WTC11 (cell line): Measurements from ENCODE around the gene FOXK1. TPM values are rescaled to one million over a fixed set of nuclear protein-coding genes. Genes with fewer than 3 reads are reported as not detected.

Experiments
- ATAC-seq: fragments of 200-7000 bp; cut with Tn5 transposase; 2 replicates; pipeline ENCODE4 v1.10.0; 2021; ENCODE audit warnings: mild to moderate bottlenecking, moderate library complexity
- CTCF ChIA-PET: fragments of 300-600 bp; sonication (Branson Sonifier 250); formaldehyde crosslinking; loops from one replicate; lab custom pipeline; 2021; ENCODE audit warnings: antibody characterized with exemption; lab: Charles Lee
- POLR2A ChIA-PET: fragments of 350-600 bp; sonication (Branson Sonifier 250); formaldehyde crosslinking; loops from one replicate; lab custom pipeline; 2021; ENCODE audit warnings: antibody characterized with exemption; lab: Charles Lee
- DNase-seq: peaks from one replicate; pipeline ENCODE4 v3.0.0; 2021; ENCODE audit warnings: low spot score
- H3K27ac Mint-ChIP-seq: 2 replicates; pipeline ENCODE4 v1.8.0; 2021; ENCODE audit warnings: mixed read lengths
- H3K27me3 Mint-ChIP-seq: 2 replicates; pipeline ENCODE4 v1.8.0; 2021; ENCODE audit warnings: low read depth, mild to moderate bottlenecking, moderate library complexity, mixed read lengths
- H3K36me3 Mint-ChIP-seq: 2 replicates; pipeline ENCODE4 v1.8.0; 2021; ENCODE audit warnings: mixed read lengths
- H3K4me1 Mint-ChIP-seq: 2 replicates; pipeline ENCODE4 v1.8.0; 2022; ENCODE audit warnings: mixed read lengths
- H3K4me3 Mint-ChIP-seq: 2 replicates; pipeline ENCODE4 v1.8.0; 2021; ENCODE audit warnings: mild to moderate bottlenecking, moderate library complexity, mixed read lengths
- H3K9me3 Mint-ChIP-seq: 2 replicates; pipeline ENCODE4 v1.8.0; 2021; ENCODE audit warnings: mixed read lengths
- ATF1 ChIP-seq: sonication (generic); formaldehyde crosslinking; IDR thresholded peaks from 2 replicates; pipeline ENCODE4 v1.8.1; 2023; ENCODE audit warnings: mild to moderate bottlenecking, moderate library complexity, missing genetic modification reagents
- ATF2 ChIP-seq: sonication (generic); formaldehyde crosslinking; IDR thresholded peaks from 2 replicates; pipeline ENCODE4 v1.8.1; 2022; ENCODE audit warnings: low read depth, missing genetic modification reagents, borderline replicate concordance
- E2F5 ChIP-seq: sonication (generic); formaldehyde crosslinking; IDR thresholded peaks from 2 replicates; pipeline ENCODE4 v1.8.1; 2022; ENCODE audit warnings: mild to moderate bottlenecking, moderate library complexity, missing genetic modification reagents
- ETV6 ChIP-seq: sonication (generic); formaldehyde crosslinking; IDR thresholded peaks from 2 replicates; pipeline ENCODE4 v1.8.1; 2022; ENCODE audit warnings: mild to moderate bottlenecking, missing genetic modification reagents
- GRHL2 ChIP-seq: fragments of 250-450 bp; sonication (Bioruptor Pico); IDR thresholded peaks from 2 replicates; pipeline ENCODE4 v1.8.0; 2022; ENCODE audit warnings: mild to moderate bottlenecking, moderate library complexity; ENCODE audit not compliant: insufficient replicate concordance, severe bottlenecking
- JUN ChIP-seq: sonication (generic); formaldehyde crosslinking; IDR thresholded peaks from 2 replicates; pipeline ENCODE4 v1.8.0; 2023; ENCODE audit warnings: mild to moderate bottlenecking, missing genetic modification reagents
- PREB ChIP-seq: sonication (generic); formaldehyde crosslinking; IDR thresholded peaks from 2 replicates; pipeline ENCODE4 v1.8.1; 2022; ENCODE audit warnings: mild to moderate bottlenecking, missing genetic modification reagents, moderate library complexity, borderline replicate concordance
- RORB ChIP-seq: fragments of 250-450 bp; sonication (Bioruptor Pico); IDR thresholded peaks from 2 replicates; pipeline ENCODE4 v1.9.0; 2021; ENCODE audit warnings: mild to moderate bottlenecking
- TP53 ChIP-seq: sonication (generic); formaldehyde crosslinking; IDR thresholded peaks from 2 replicates; pipeline ENCODE4 v1.8.1; 2023; ENCODE audit warnings: mild to moderate bottlenecking, missing genetic modification reagents
- ZBTB21 ChIP-seq: sonication (generic); formaldehyde crosslinking; IDR thresholded peaks from 2 replicates; pipeline ENCODE4 v1.8.1; 2023; ENCODE audit warnings: mild to moderate bottlenecking, missing genetic modification reagents, borderline replicate concordance
- ZNF121 ChIP-seq: sonication (generic); formaldehyde crosslinking; IDR thresholded peaks from 2 replicates; pipeline ENCODE4 v1.8.0; 2023; ENCODE audit warnings: missing genetic modification reagents
- ZNF263 ChIP-seq: sonication (generic); formaldehyde crosslinking; IDR thresholded peaks from 2 replicates; pipeline ENCODE4 v1.8.1; 2022; ENCODE audit warnings: low read depth, mild to moderate bottlenecking, moderate library complexity, missing genetic modification reagents
- ZNF512 ChIP-seq: sonication (generic); formaldehyde crosslinking; IDR thresholded peaks from 2 replicates; pipeline ENCODE4 v1.8.1; 2022; ENCODE audit warnings: missing genetic modification reagents, borderline replicate concordance
- total RNA-seq: library from RNA; stranded (reverse); gene quantifications from 3 replicates; pipeline ENCODE4 v1.2.3, GENCODE V29; 2021
- TF ChIP-seq, protein P1 (sequence below): sonication (generic); formaldehyde crosslinking; IDR thresholded peaks from 2 replicates; pipeline ENCODE4 v1.8.0; 2023; ENCODE audit warnings: missing genetic modification reagents, mild to moderate bottlenecking, borderline replicate concordance
- TF ChIP-seq, protein P2 (sequence below): fragments of 250-450 bp; sonication (Bioruptor Pico); conservative IDR thresholded peaks from 2 replicates; pipeline ENCODE4 v1.9.0; 2021; ENCODE audit warnings: mild to moderate bottlenecking
- TF ChIP-seq, protein P3 (sequence below): sonication (generic); formaldehyde crosslinking; IDR thresholded peaks from 2 replicates; pipeline ENCODE4 v1.8.1; 2023; ENCODE audit warnings: mild to moderate bottlenecking, missing genetic modification reagents
- TF ChIP-seq, protein P4 (sequence below): fragments of 250-450 bp; sonication (Bioruptor Pico); IDR thresholded peaks from 2 replicates; pipeline ENCODE4 v1.9.0; 2021; ENCODE audit warnings: mild to moderate bottlenecking
- TF ChIP-seq, protein P5 (sequence below): sonication (generic); formaldehyde crosslinking; IDR thresholded peaks from 2 replicates; pipeline ENCODE4 v1.8.0; 2022; ENCODE audit warnings: mild to moderate bottlenecking, missing genetic modification reagents

FOXK1 gene
- total RNA-seq, 1 experiment from 2014 or later = 21.9 TPM

- TF ChIP-seq GRHL2 (CRISPR knock-in tag) (no peak), TP53 (CRISPR knock-in tag) (no peak), PREB (CRISPR knock-in tag) (no peak), ETV6 (CRISPR knock-in tag) (no peak), RORB (CRISPR knock-in tag) (no peak), ATF2 (CRISPR knock-in tag) (no peak), ZNF121 (no peak), ATF1 (no peak), ZNF263 (CRISPR knock-in tag) (no peak)
- TF ChIP-seq, protein P1, sequence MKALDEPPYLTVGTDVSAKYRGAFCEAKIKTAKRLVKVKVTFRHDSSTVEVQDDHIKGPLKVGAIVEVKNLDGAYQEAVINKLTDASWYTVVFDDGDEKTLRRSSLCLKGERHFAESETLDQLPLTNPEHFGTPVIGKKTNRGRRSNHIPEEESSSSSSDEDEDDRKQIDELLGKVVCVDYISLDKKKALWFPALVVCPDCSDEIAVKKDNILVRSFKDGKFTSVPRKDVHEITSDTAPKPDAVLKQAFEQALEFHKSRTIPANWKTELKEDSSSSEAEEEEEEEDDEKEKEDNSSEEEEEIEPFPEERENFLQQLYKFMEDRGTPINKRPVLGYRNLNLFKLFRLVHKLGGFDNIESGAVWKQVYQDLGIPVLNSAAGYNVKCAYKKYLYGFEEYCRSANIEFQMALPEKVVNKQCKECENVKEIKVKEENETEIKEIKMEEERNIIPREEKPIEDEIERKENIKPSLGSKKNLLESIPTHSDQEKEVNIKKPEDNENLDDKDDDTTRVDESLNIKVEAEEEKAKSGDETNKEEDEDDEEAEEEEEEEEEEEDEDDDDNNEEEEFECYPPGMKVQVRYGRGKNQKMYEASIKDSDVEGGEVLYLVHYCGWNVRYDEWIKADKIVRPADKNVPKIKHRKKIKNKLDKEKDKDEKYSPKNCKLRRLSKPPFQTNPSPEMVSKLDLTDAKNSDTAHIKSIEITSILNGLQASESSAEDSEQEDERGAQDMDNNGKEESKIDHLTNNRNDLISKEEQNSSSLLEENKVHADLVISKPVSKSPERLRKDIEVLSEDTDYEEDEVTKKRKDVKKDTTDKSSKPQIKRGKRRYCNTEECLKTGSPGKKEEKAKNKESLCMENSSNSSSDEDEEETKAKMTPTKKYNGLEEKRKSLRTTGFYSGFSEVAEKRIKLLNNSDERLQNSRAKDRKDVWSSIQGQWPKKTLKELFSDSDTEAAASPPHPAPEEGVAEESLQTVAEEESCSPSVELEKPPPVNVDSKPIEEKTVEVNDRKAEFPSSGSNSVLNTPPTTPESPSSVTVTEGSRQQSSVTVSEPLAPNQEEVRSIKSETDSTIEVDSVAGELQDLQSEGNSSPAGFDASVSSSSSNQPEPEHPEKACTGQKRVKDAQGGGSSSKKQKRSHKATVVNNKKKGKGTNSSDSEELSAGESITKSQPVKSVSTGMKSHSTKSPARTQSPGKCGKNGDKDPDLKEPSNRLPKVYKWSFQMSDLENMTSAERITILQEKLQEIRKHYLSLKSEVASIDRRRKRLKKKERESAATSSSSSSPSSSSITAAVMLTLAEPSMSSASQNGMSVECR = no peak
- TF ChIP-seq, protein P2, sequence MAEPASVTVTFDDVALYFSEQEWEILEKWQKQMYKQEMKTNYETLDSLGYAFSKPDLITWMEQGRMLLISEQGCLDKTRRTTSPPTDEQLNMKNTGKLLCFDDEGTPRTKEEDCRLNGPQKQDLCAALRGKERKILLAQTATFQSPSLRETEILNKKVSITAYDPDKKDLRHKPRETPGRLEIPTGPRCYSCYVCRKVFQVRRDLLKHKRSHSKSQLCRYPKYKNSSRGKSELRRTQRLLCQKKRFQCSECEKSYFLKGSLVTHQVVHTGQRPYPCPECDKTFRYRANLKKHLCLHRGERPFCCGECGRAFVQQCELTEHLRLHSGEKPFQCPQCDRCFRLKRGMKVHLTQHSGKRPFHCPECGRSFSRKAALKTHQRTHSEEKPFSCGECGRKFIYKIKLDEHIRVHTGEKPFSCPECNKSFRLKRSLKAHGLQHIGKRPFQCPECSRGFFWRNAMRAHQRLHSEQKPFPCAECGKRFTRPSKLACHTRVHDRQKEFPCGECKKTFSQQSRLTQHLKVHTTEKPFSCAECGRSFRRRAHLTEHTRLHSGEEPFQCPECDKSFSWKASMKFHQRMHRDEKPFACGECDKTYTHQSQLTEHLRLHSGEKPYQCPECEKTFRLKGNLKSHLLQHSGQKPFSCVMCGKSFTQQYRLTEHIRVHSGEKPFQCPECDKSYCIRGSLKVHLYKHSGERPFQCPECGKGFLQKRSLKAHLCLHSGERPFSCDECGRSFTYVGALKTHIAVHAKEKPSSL = no peak
Observed at GRCh38 chr7:4702961-4703512, 20.9 kb downstream of the FOXK1 start (continued).

GRCh38 chr7:4703532-4703931 is 21.4 kb downstream of the FOXK1 start:
- H3K4me1 Mint-ChIP-seq = peaks cover 47% of the 10 kb centered on the region
- H3K36me3 Mint-ChIP-seq = no peaks in the 10 kb centered on the region
- CTCF ChIA-PET = no interaction called here
- POLR2A ChIA-PET = no interaction called here
- ATAC-seq (no peak), DNase-seq (no peak)
- H3K27me3 Mint-ChIP-seq = peaks cover 75% of the 10 kb centered on the region
- no peak overlapping the region for H3K27ac Mint-ChIP-seq
- H3K9me3 Mint-ChIP-seq = no peaks in the 10 kb centered on the region
- H3K4me3 Mint-ChIP-seq = no peak overlapping the region
- TF ChIP-seq E2F5 (CRISPR knock-in tag) = no peak
- no peak for TF ChIP-seq ZBTB21 (CRISPR knock-in tag)
- TF ChIP-seq, protein P3, sequence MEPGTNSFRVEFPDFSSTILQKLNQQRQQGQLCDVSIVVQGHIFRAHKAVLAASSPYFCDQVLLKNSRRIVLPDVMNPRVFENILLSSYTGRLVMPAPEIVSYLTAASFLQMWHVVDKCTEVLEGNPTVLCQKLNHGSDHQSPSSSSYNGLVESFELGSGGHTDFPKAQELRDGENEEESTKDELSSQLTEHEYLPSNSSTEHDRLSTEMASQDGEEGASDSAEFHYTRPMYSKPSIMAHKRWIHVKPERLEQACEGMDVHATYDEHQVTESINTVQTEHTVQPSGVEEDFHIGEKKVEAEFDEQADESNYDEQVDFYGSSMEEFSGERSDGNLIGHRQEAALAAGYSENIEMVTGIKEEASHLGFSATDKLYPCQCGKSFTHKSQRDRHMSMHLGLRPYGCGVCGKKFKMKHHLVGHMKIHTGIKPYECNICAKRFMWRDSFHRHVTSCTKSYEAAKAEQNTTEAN (CRISPR knock-in tag) = no peak
- TF ChIP-seq, protein P4, sequence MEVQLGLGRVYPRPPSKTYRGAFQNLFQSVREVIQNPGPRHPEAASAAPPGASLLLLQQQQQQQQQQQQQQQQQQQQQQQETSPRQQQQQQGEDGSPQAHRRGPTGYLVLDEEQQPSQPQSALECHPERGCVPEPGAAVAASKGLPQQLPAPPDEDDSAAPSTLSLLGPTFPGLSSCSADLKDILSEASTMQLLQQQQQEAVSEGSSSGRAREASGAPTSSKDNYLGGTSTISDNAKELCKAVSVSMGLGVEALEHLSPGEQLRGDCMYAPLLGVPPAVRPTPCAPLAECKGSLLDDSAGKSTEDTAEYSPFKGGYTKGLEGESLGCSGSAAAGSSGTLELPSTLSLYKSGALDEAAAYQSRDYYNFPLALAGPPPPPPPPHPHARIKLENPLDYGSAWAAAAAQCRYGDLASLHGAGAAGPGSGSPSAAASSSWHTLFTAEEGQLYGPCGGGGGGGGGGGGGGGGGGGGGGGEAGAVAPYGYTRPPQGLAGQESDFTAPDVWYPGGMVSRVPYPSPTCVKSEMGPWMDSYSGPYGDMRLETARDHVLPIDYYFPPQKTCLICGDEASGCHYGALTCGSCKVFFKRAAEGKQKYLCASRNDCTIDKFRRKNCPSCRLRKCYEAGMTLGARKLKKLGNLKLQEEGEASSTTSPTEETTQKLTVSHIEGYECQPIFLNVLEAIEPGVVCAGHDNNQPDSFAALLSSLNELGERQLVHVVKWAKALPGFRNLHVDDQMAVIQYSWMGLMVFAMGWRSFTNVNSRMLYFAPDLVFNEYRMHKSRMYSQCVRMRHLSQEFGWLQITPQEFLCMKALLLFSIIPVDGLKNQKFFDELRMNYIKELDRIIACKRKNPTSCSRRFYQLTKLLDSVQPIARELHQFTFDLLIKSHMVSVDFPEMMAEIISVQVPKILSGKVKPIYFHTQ = no peak
- TF ChIP-seq PREB (CRISPR knock-in tag) = no peak
- no peak for TF ChIP-seq JUN (CRISPR knock-in tag)
- TF ChIP-seq ZNF512 (CRISPR knock-in tag) = no peak
- TF ChIP-seq, protein P5, sequence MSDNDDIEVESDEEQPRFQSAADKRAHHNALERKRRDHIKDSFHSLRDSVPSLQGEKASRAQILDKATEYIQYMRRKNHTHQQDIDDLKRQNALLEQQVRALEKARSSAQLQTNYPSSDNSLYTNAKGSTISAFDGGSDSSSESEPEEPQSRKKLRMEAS (CRISPR knock-in tag) = no peak
